ENCODE measurements around the gene CACNA1D.

The CACNA1D gene

GRCh38 chr3:53495520-53496391, 1.3 kb downstream of the CACNA1D start:
- DNase-seq (ENCODE audit: low spot score), result peak; percentile 40

DNA sequence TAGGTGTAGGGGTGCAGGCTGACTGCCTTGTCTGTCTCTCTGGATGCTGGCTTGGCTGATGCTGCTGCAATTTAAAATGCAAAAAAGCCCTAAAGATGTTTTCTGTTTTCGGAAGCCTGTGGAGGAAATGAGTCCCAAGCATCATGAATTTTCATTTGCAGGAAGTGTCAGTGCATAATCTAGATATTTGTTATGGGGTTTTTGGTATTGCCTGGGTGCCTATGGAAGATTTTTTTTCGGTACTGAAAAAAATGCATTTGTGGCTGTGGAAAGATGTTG, 1.9 kb downstream of the CACNA1D start:
- no peak for DNase-seq (ENCODE audit: low spot score)

- DNase-seq (ENCODE audit: low spot score), result no peak
These were observed 2.6 kb downstream of the CACNA1D start for GRCh38 chr3:53496984-53497383.

- peak; percentile 42 for DNase-seq (ENCODE audit: low spot score)
These were observed 4.6 kb downstream of the CACNA1D start for GRCh38 chr3:53498806-53499641.

DNA sequence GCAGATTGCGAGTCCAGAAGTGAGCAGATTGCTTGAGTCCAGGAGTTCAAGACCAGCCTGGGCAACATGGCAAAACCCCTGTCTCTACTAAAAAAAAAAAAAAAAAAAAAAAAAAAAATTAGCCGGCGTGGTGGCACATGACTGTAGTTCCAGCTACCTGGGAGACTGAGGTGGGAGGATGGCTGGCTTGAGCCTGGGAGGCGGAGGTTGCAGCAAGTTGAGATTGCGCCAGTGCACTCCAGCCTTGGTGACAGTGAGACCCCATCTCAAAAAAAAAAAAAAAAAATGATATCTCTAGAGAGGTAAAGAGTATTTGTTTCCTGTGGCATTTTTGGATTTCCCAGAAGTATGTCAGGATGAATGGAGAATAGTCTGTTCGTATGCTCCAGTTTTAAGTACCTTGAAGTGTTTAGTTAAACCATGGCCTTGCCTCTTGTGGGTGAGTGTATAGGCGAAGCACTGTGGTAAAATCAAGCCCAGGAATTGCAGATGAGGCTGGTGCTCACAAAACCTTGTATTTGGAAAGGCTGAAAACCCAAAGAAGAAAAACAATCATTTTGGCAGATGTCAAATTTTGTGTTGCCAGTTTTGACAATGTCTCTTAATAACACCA, 5.9 kb downstream of the CACNA1D start:
- no peak for DNase-seq (ENCODE audit: low spot score)

DNA sequence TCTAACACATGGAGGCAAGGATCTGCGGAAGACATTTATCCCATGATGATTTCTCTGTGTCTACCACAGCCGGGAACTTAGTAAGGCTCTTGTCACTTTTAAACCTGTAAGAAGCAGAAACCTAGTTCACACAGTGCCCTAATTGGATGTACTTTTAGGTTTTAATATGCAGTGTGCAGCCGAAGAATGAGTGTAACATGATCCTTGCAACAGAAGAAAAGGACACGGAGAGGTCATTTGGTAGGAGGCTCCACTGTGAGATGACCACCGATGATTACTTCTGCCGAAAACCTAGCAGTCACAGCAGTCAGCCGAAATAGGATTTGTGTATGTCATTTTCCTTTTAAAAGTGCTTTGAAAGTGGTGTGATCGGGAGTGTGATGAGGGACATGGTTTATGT, 6.8 kb downstream of the CACNA1D start:
- DNase-seq (ENCODE audit: low spot score), result no peak

GRCh38 chr3:53502737-53503136, 8.3 kb downstream of the CACNA1D start:
- no peak for DNase-seq (ENCODE audit: low spot score)

- no peak for DNase-seq (ENCODE audit: low spot score)
These were observed 8.8 kb downstream of the CACNA1D start for GRCh38 chr3:53503195-53503594.

- no peak for DNase-seq (ENCODE audit: low spot score)
These were observed 11.8 kb downstream of the CACNA1D start for GRCh38 chr3:53506110-53506762.

DNA sequence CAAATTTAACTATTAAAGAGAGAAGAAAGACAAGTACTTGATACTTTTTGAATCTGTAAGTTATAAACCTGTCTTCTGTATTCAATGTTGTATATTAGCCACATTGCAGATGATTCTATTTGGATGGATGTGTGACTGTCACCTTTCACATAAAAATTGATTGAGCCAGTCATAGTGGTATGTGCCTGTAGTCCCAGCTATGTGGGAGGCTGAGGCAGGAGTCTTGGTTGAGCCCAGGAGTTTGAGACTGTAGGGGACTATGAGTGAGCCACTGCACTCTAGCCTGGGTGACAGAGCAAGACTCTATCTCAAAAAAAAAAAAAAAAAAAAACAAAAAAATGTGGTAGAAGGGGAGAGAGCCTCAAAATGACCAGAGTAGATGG, 12.3 kb downstream of the CACNA1D start:
- no peak for DNase-seq (ENCODE audit: low spot score)

- no peak for DNase-seq (ENCODE audit: low spot score)
These were observed 15.1 kb downstream of the CACNA1D start for GRCh38 chr3:53509494-53509893.

GRCh38 chr3:53510508-53510907, 16.1 kb downstream of the CACNA1D start:
- DNase-seq (ENCODE audit: low spot score), result no peak

DNA sequence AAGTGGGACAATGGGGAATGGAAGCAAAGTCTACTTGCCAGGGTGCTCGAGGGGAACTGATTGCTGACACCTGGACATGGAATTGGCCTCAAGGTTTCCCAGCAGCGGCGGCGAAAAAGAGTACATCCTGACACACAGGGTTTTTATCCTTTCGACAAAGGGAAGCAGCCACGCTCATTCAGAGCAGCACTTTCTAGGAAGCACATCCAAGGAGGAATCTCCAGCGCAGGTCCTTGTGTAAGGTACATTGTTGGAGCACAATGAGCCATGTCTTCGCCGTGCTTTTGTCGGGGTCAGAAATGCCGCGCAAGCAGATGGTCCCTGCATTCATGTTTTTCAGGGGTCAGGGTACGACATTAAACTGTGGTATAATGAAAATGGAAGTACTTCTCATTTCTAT, 16.8 kb downstream of the CACNA1D start:
- DNase-seq (ENCODE audit: low spot score), result no peak

DNA sequence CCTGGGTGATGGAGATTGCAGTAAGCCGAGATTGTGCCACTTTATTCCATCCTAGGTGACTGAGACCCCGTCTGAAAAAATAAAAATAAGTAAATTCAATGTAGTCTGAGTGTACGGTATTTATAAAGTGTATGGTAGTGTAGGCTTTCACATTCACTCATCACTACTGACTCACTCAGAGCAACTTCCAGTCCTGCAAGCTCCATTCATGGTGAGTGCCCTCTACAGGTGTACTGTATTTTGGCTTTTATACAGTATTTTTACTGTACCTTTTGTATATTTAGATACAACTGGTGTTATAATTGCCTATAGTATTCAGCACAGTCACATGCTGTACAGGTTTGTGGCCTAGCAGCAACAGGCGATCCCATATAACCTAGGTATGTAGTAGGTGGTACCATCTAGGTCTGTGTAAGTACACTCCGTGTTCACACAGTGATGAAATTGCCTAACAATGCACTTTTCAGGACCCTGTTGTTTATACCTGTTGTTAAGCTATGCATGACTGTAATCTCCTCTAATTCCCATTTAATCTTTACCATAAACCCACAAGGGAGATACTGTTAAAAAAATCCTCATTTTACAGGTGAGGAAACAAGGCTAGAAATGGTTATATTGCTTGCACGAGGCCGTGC, 19.3 kb downstream of the CACNA1D start:
- no peak for DNase-seq (ENCODE audit: low spot score)

DNA sequence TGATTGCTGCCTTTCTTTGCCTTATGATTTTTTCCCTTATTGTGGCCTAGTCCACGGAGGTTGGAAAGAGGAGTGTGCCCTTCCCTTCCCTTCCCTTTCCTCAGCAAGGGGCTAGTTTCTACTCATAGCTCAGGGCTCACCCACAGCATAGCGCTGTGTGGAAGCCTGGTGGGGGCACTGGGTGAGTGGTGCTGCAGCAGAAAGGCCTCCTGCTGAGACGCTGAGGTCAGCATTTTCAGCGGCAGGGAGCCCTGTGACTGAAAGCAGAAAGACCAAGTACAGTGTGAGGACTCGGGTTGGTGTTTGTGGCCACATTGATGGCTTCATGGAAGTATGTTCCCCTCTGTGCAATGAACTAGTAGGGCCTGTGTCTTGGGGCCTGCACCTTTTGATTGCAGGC, 21.9 kb downstream of the CACNA1D start:
- no peak for DNase-seq (ENCODE audit: low spot score)

GRCh38 chr3:53518495-53518981, 24.1 kb downstream of the CACNA1D start:
- no peak for DNase-seq (ENCODE audit: low spot score)

DNA sequence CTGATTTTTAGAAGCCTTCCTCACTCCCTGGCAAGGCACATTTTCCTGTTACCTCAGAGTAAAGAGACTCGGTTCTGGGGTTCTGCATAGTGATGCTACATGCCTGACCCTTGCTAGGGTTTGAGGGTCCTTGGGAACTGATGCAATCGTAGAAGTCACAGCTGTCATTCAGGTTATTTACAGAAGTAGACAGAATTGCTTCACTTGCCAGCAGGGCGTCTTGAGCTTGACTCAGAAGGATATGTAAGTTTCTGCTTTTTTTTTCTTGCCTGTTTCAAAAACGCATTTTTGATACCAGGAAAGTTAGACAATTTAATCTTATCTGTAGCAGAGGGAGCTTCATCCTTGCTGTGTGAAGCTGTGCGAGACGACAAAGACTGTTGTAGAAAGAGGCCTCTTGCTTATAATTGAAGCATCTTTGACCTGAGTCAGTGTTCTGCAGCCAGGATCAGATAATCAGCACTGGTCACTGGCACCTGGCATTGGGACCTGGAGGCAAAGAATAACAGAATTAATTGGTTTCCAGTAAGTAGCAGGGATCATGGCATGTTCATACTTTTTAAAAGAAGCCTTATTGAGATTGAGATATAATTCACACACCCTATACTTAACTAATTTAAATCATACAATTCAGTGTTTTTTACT, 24.8 kb downstream of the CACNA1D start:
- DNase-seq (ENCODE audit: low spot score), result no peak

DNA sequence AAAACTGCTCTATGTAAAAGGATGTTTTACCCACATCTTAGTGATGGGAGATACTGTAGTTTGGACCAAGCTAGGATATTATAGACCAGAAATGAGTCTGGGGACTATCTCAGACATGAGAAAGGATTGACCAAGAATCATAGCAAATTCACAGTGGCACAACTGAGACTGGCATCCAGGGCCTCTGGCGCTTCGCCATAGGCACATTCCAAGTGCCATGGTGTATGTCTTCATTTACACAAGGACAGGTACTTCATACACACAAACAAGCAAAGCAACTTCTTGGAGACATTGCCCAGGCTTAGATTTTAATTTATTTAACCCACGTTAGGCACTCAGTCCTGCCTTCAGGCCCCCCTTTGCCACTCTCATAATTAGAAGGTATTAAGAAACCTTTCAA, 28.9 kb downstream of the CACNA1D start:
- no peak for DNase-seq (ENCODE audit: low spot score)

DNA sequence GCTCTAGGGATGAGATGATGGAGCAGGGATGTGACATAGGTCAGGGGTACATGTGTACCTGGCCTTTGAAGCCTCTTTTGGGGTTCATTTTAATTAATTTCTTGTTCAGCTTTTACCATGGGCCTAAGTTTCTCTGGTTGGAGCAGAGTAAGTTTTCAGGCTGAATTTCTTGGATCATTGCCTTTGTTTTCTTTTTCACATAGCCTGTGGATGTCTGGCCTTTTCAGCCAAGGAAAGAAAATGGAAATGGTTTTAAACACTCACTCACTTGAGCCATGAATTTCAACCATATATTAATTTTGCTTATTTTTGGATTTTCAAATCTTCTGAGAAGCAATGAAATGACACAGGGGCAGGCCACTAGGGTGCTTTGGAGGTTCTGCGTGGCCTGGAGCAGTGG, 30.2 kb downstream of the CACNA1D start:
- DNase-seq (ENCODE audit: low spot score), result no peak

DNA sequence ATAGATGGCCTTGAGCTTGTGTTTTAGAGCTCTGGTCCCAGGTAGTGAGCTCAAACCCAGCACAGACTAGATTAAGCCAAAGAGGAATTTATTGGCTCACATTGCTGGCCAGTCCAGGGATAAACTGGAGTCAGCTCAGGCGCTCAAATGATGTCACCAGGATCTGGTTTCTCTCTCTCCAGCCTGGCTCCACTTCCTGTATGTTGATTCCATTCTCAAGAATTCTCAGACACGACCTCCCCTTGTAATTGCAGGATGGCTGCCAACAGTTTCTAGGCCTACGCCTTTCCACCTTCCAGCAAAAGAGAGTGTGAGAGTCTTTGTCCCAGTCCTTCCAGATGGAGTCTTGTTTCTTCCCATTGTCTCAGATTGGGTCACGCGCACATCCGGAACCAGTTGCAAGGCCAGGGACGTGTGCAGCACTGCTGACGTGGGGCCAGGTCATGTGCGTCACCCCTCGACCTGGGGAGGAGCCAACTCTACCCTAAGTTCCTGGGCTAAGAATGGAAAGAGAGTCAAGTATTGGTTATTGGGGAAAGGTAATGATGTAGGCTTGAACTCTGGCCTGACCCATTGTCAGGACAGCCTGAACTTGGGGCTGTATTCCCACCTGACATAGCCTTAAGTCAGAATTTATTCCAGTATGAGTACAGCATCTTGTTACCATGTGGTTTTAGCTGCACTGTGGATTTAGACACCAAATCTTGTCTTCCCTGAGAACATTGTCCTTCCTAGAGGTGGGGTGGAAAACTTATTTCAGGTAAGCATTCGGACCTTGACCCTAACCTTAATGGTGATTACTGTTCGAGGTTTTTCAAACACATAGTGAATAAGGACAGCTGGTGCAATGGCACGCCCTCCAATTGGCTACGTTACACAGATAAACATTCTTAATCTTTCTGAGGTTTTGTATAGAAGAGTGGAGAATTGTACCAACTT, 31.6 kb downstream of the CACNA1D start:
- DNase-seq (ENCODE audit: low spot score), result no peak
